Right lobe of liver (tissue), 4 donors: Measurements from ENCODE around the gene RGS10.

Experiments
- POLR2A ChIP-seq: fragments of 450-650 bp; IDR thresholded peaks from one replicate; pipeline ENCODE4 v1.6.1; 2017; ENCODE audit warnings: antibody characterized with exemption, mild to moderate bottlenecking
- TF ChIP-seq, protein P1 (sequence below), 4 donors: fragments of 200-600 bp in 3 of 4; fragments of 450-650 bp in 1 of 4; IDR thresholded peaks; one replicate each; pipeline versions ENCODE4 v1.5.1 to v1.8.0; 2016 to 2022; ENCODE audit warnings: antibody characterized with exemption in 4 of 4, mild to moderate bottlenecking in 2 of 4
- donor health status: DM: no; HTN: no; CAD: no.
- donor health status: DM: no; HTN: no; CAD: no.
- donor health status: DM: no; HTN: yes; CAD: no.

GRCh38 chr10:119535837-119536507, 6.5 kb downstream of the RGS10 start:
- TF ChIP-seq, protein P1, sequence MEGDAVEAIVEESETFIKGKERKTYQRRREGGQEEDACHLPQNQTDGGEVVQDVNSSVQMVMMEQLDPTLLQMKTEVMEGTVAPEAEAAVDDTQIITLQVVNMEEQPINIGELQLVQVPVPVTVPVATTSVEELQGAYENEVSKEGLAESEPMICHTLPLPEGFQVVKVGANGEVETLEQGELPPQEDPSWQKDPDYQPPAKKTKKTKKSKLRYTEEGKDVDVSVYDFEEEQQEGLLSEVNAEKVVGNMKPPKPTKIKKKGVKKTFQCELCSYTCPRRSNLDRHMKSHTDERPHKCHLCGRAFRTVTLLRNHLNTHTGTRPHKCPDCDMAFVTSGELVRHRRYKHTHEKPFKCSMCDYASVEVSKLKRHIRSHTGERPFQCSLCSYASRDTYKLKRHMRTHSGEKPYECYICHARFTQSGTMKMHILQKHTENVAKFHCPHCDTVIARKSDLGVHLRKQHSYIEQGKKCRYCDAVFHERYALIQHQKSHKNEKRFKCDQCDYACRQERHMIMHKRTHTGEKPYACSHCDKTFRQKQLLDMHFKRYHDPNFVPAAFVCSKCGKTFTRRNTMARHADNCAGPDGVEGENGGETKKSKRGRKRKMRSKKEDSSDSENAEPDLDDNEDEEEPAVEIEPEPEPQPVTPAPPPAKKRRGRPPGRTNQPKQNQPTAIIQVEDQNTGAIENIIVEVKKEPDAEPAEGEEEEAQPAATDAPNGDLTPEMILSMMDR (IDR thresholded peaks at IDR 0.05) = no peak
- TF ChIP-seq POLR2A = no peak
